ENCODE data around the gene TBC1D2B.
"Not testable (repeated sequence)": the region's sequence is repeated elsewhere in the genome, so short reads cannot be mapped to it uniquely, and the experiment has no call there.

The TBC1D2B gene

GRCh38 chr15:77985031-77985930 lies 92.2 kb downstream of the TBC1D2B start:
- TF ChIP-seq CTCF (conservative IDR thresholded peaks at IDR 0.05) (no peak), ZFX (IDR thresholded peaks at IDR 0.05) (no peak)
- H3K27ac ChIP-seq = no peak overlapping the region

GRCh38 chr15:77984446-77984861 lies 93.1 kb downstream of the TBC1D2B start:
- no peak overlapping the region for H3K27ac ChIP-seq
- TF ChIP-seq CTCF (conservative IDR thresholded peaks at IDR 0.05) (no peak), ZFX (IDR thresholded peaks at IDR 0.05) (no peak)

- TF ChIP-seq ZFX (IDR thresholded peaks at IDR 0.05) (no peak), CTCF (conservative IDR thresholded peaks at IDR 0.05) (no peak)
- no peak overlapping the region for H3K27ac ChIP-seq
These were observed 93.6 kb downstream of the TBC1D2B start for GRCh38 chr15:77983708-77984445.

GRCh38 chr15:77983091-77983707 lies 94.3 kb downstream of the TBC1D2B start:
- TF ChIP-seq CTCF (conservative IDR thresholded peaks at IDR 0.05) = no peak
- no peak for TF ChIP-seq ZFX (IDR thresholded peaks at IDR 0.05)
- H3K27ac ChIP-seq = no peak overlapping the region

GRCh38 chr15:77982127-77982490 lies 95.4 kb downstream of the TBC1D2B start:
- H3K27ac ChIP-seq = no peak overlapping the region
- TF ChIP-seq ZFX (IDR thresholded peaks at IDR 0.05) (no peak), CTCF (conservative IDR thresholded peaks at IDR 0.05) (no peak)

GRCh38 chr15:77981281-77982126 lies 96.0 kb downstream of the TBC1D2B start:
- H3K27ac ChIP-seq = no peak overlapping the region

GRCh38 chr15:77980674-77981073 lies 96.8 kb downstream of the TBC1D2B start:
- H3K27ac ChIP-seq = not testable (repeated sequence)

More at GRCh38 chr15:77981281-77982126, 96.0 kb downstream of the TBC1D2B start:
- TF ChIP-seq ZFX (IDR thresholded peaks at IDR 0.05) (no peak), CTCF (conservative IDR thresholded peaks at IDR 0.05) (no peak)
